ENCODE results near the gene ESPN.
A peak's percentile ranks its signal among the peaks of the same experiment; 100 is the strongest.
"Not testable (repeated sequence)": the region's sequence is repeated elsewhere in the genome, so short reads cannot be mapped to it uniquely, and the experiment has no call there.

Gene ESPN, protein sequence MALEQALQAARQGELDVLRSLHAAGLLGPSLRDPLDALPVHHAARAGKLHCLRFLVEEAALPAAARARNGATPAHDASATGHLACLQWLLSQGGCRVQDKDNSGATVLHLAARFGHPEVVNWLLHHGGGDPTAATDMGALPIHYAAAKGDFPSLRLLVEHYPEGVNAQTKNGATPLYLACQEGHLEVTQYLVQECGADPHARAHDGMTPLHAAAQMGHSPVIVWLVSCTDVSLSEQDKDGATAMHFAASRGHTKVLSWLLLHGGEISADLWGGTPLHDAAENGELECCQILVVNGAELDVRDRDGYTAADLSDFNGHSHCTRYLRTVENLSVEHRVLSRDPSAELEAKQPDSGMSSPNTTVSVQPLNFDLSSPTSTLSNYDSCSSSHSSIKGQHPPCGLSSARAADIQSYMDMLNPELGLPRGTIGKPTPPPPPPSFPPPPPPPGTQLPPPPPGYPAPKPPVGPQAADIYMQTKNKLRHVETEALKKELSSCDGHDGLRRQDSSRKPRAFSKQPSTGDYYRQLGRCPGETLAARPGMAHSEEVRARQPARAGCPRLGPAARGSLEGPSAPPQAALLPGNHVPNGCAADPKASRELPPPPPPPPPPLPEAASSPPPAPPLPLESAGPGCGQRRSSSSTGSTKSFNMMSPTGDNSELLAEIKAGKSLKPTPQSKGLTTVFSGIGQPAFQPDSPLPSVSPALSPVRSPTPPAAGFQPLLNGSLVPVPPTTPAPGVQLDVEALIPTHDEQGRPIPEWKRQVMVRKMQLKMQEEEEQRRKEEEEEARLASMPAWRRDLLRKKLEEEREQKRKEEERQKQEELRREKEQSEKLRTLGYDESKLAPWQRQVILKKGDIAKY

DNA sequence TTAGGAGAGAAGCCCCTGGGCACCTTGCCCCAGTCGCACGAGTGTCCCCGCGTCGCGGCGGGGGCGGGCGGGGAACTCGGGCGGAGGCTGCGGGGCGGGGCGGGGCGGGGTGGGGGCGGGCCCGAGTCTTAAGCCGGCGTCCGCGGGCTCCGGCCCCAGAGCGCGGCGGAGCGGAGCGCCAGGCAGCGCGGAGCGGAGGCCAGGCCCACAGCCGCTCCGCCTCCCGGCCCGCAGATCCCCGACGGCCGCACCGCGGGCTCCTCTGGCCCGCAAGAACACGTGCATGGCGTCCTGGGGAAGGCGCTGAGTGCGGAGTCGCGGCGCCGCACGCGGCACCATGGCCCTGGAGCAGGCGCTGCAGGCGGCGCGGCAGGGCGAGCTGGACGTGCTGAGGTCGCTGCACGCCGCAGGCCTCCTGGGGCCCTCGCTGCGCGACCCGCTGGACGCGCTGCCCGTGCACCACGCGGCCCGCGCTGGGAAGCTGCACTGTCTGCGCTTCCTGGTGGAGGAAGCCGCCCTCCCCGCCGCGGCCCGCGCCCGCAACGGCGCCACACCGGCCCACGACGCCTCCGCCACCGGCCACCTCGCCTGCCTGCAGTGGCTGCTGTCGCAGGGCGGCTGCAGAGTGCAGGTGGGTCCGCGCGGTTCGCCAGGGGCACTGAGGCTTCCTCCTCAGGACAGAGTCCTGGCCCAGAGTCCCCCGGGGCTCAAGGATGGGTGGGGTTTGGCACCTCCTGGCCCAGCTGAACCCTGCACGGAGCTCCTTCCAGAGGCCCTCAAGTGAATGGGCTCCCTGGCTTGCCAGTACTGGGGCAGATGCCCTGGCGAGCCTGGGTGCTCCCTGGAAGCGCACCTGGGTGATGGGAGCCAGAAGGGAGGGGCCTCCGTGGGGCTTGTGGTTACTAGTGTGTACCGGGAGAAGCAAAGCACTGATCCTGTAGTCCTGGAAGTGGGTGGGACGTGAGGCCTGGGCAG, at the start of gene ESPN:
ESPN (plus strand) TSS at position 158 of the 975 bp plus-strand sequence; CDS start at position 338, 180 bp downstream.
- no peak for DNase-seq

DNA sequence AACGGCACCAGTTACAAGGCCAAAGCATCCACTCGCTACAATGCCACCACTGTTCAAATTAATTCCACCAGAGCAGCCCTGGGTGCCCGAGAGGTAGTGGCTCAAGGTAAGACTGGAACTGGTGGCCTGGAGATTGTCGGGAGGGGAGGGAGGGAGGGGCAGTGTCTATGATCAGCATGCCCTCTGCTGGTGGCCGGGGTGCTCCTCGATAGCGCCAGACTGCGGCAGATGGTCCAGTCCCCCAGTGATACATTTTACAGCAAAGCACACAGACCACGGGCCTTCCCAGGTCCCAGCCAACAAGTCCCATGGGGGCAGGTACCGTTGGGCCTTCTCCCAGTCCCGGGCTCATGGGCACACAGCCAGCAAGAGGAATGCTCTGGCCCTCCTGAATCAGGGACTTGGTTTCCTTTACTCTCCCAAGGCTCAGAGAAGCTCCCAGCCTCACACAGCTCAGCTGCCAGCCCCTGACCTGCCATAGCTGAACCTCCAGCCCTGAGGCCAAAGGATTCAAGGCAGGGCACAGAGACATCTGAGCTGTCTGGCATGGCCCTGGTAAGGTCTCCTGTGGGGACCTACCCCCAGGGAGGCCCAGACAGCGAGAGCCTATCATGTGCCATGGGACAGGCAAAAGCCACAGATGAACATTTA, 46.4 kb upstream of the ESPN start:
- DNase-seq, result no peak

DNA sequence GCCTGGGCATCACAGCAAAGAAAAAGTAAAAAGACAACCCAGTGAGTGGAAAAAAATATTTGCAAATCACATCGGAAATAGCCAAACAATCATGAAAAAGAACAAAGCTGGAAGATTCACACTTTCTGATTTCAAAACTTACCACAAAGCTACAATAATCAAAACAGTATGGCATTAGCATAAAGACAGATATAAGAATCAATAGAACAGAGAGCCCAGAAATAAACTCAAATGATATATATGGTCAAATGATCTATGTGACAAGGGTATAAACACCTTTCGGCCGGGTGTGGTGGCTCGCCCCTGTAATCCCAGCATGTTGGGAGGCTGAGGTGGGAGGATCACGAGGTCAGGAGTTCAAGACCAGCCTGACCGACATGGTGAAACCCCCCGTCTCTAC, 44.5 kb upstream of the ESPN start:
- DNase-seq, result no peak

DNA sequence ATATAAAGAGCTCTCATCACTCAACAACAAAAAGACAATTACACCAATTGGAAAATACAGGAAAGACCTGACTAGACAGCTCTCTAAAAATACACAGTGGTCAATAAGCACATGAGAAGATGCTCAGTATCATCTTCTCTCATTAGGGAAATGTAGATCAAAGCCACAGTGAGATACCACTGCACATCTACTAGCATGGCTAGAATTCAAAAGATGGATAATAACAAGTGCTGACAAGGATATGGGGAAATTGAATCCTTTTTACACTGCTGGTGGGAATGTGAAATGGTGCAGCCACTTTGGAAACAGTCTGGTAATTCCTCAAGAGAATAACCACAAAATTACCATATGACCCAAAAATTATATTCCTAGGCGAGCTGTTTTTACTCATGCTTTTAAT, 40.4 kb upstream of the ESPN start:
- no peak for DNase-seq

DNA sequence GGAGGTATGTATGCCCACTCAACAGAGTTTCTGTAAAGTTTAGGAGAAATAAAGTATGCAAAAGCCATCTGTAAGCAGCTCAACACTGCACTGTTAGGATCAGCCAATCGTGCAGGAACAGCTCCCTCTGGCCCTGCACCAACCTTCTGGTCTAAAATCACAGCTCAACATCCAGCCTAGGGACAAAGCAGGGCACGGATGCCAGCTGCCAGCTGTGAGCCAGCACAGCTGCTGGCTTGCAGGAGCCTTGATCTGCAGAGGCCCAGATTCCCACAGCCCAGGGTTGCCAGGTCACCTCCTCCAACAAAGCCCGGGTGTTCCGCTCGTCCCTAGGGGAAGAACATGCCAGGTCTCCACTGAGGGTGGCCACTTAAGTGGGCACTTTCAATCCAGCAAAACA, 39.6 kb upstream of the ESPN start:
- DNase-seq, result no peak

DNA sequence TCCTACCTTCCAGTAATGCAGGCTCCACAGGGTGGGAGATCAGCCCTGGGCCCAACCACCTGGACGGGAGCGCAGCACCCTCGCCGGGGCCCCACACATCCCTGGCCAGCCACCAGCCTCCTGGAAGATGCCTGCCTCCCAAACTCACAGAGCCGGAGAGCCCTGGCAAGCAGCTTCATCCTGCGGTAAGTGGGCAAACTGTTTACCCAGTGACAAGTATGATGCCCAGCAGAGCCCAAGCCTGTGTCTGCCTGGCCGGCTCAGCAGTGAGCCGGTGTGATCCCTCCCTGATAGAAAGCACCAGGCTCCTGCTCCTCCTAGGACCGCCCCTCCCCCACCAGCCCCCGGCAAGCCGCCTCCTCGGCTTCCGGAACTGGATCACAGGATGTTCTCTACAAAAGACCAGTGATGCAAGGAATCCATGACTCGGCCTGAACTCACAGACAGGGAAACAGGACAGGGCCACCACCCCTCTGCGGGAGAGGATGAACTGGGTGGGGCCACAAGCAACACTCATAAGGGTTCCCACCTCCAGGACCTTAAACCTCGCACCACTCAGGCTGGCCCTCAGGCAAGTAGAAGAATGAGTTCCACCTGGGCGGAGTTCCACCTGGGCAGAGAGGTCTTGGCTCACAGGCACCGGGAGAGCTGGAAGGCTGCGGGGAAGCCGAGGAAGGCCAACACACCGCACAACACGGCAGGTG, 38.9 kb upstream of the ESPN start:
- no peak for DNase-seq

DNA sequence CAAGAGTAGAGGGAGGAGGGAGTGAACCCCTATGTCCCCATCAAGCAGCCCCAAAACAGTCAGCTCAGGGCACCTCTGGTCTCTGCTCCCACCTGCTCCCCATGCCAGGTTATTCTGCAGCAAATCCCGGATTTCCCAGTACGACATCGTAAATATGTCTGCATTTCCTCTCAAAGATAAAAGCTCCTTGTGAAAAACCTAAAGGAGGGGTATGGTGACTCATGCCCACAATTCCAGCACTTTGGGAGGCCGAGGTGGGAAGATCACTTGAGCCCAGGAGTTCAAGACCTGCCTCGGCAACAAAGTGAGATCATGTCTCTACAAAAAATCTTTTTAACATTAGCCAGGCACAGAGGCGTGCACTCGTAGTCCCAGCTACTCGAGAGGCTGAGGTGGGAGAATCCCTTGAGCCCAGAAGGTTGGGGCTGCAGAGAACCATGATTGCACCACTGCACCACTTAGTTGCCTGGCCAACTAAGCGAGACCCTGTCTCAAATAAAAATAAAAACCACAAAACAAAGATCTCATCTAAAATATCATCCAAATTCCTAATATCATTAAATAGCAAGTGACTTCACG, 38.1 kb upstream of the ESPN start:
- DNase-seq, result no peak

DNA sequence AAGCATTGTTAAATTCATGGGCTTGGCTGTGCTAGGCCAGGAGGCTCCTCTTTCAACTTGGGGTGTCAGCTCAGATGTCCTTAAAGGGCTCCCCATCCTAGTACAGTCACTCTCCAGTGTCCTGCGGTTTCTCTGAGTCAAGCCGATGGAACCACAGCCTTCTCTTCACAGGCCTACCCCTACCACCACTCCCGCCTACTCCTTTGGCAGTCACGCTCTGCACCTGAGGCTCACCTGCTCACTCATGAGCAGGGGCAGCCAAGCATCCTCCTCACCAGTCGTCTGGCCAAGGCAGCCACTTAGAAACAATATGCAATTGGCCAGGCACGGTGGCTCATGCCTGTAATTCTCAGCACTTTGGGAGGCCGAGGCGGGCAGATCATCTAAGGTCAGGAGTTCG, 34.6 kb upstream of the ESPN start:
- no peak for DNase-seq

DNA sequence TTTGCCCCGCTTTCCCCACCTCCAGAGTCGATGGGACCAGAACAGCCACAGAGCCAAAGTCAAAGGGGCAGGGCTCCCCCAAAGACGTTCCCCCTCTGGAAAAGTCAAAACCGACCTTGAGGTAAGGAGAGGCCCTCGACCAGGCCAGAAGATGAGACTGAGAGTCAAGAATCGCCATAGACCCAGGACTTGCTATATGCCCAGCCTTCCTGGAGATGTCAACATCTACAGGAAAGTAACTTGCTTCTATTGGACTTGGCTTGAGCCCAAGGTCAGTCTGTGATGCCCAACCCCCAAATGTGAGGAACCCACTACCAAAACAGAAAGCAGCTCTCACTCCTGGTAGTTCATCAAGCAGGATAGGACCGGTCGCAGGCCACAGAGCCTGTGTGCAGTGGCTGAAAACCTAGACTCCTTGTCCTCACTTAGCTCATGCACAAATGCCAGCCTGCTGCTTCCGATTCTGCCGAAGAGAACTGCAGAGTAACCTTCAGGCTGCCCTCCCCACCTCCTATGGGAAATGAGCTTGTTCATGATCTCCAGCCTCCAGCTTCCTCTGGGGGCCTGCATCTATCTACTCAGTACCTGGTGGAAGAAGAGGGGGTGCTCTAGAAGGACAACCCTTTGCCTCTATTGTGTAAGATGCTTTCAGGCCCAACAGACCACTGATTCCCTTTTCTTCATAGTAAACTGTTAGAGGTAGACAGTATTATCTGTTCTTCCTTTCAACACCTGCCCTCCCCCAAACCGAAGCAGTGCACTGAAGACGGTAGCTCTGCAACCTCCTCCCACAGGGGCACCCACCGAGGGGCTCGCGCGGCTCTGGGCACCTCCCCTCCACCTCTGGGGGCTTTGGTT, 32.4 kb upstream of the ESPN start:
- peak; percentile 9 to 17 for DNase-seq

DNA sequence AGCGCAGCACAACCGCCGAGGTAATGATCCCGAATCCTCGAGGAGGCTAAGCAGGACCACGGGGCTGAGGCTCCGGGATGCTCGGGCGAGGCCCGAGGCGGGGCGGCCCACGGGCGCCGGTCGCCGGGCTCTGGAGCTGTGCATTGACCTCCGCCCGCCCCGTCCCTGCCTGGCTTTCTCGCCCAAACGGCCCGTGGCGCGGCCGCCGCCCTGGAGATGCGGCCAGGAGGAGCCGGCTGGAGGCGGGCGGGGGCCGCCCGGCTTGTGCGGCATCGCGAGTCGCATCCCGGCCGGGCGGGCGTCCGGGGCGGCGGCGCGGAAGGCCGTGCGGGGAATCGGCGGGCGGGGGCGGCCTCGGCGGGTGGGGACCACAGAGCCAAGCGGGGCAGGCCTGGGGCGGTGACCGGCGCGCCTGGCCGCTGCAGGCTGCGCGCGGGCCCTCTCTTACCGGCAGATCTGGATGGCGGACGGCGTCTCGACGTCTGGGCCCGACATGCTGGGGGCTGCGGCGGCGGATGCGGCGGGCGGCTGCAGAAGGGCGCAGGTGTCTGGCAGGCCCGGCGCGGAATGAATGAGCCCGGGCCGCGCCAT, 31.7 kb upstream of the ESPN start:
- no peak for DNase-seq

DNA sequence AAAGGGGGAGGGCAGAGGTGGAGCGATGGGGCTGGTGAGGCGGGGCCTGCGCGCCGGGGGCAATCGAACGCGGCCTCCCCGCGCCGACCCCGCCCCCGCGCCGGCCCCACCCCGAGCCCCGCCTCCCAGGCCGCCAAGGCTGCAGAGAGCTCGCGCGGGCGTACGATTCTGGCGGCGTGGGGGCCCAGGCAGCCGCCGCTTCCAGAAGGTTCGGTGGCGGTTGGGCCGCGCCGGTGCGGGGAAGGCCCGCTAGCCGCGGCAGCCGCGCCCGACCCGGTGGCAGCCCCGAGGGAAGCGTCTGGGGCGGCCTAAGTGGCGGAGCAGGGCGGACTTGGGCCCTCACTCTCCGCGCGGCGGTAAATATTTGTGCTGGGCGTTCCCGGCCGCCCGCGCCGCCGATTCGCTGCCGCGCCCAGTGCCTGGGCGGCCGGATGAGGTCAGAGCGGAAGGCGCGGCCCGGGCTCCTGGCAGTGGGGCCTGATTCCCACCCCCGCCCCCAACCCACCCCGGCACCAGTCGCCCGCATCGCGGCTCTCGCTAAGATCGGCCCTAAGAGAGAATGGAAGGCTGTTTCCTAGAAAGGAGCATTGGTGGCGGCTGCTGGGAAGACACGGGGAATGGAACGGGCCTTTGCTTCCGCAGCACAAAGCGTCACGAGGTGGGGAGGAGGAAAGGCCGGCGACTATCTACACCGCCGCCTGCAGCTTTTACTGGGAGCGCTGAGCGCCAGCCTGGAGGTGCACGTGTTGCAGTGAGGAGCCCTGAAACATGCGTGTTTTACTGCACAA, 31.0 kb upstream of the ESPN start, which contains the start of gene ACOT7:
ACOT7 (minus strand) TSS at position 368 of the 788 bp plus-strand sequence. CDS start 368 bp downstream, outside the sequence.
- peak; percentile 92 to 93 for DNase-seq

DNA sequence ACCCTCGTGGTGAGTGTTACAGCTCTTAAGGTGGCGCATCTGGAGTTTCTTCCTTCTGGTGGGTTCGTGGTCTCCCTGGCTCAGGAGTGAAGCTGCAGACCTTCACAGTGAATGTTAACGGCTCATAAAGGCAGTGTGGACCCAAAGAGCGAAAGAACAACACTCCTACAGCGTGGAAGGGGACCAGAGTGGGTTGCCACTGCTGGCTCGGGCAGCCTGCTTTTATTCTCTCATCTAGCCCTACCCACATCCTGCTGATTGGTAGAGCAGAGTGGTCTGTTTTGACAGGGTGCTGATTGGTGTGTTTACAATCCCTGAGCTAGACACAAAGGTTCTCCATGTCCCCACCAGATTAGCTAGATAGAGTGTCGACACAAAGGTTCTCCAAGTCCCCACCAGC, 29.4 kb upstream of the ESPN start:
- not testable (repeated sequence) for DNase-seq

DNA sequence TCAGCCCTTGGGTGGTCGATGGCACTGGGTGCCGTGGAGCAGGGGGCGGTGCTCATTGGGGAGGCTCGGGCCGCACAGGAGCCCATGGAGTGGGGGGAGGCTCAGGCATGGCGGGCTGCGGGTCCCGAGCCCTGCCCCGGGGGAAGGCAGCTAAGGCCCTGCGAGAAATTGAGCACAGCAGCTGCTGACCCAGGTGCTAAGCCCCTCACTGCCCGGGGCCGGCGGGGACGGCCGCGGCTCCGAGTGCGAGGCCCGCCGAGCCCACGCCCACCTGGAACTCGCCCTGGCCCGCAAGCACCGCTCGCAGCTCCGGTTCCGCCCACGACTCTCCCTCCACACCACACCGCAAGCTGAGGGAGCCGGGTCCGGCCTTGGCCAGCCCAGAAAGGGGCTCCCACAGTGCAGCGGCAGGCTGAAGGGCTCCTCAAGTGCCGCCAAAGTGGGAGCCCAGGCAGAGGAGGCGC, 28.8 kb upstream of the ESPN start:
- not testable (repeated sequence) for DNase-seq

DNA sequence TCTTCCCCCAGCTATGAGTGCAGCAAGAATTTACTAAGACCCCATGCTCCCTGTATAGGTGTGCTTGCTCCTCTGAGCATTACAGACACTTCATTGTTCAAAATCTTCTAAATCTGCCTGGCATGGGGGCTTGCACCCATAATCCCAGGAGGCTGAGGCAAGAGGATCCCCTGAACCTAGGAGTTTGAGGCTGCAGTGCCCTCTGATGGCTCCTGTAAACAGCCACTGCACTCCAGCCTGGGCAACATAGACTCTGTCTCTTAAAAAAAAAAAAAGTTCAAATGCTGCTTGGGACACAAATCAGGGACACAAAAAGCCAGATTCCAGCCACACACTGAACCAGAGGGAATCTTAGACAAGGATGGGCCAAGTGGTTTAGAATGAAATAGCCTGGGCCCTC, 27.6 kb upstream of the ESPN start:
- no peak for DNase-seq

DNA sequence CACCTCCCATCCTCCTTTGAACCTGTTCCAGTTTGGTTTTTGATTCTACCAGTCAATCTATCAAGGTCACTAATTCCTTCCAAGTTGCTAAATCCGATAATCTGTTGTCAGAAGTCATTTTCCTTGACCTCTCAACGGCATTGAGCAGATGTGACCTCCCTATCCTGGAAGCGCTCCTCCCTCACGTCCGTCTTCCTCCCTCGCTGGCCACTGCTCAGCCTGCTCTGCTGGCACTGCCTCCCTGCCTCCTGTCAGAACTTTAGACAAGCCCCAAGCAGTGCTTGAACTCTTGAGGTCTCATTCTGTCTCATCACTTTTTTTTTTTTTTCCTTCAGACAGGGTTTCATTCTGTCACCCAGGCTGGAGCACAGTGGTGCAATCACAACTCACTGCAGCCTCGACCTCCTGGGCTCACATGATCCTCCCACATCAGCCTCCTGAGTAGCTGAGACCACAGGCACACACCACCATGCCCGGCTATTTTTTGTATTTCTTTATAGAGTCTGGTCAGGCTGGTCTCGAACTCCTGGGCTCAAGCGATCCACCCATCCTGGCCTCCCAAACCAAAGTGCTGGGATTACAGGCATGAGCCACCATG, 26.6 kb upstream of the ESPN start:
- DNase-seq, result no peak

DNA sequence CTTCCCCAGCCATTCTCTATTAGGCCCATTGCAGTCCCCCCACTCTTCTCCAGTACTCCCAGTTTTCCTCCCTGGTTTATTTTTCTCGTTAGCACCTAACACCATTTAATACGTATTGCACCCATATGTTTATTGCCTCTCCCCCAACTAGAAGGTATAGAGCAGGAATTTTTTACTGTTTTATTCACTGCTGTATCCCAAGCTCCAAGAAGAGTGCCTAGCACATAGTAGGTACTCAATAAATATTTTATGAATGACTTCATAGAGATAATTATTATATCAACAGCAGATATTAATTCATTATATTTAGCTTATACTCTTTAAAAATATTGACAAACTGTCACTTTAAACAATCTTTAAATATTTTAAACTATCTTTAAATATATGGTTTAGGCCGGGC, 25.3 kb upstream of the ESPN start:
- no peak for DNase-seq

DNA sequence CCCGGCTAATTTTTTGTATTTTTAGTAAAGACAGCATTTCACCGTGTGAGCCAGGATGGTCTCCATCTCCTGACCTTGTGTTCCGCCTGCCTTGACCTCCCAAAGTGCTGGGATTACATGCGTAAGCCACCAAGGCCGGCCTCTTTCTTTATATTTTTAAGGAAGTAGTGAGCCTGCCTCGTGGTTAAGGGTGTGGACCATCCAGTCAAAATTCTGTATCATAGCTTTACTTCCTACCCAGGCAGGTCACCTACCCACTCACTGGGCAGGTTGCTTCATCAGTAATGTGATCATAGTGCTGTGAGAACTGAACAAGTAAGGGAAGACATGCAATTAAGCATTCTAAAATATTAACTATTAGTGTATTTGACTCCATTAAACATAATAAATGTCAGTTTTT, 22.9 kb upstream of the ESPN start:
- no peak for DNase-seq

DNA sequence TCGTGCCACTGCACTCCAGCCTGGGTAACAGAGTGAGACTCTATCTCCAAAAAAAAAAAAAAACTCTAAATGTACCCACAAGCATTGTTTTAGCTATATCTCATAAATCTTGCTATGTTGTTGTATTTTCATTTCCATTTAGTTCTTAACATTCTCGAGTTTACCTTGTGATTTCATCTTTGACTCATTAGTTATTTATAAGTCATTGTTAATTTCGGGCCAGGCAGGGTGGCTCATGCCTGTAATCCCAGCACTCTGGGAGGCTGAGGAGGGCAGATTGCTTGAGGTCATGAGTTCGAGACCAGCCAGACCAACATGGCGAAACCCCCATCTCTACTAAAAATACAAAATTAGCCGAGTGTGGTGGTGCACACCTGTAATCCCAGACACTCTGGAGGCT, 16.6 kb upstream of the ESPN start:
- DNase-seq, result no peak
